Measurements from ENCODE around the gene C1QTNF4. TPM values are rescaled to one million over a fixed set of nuclear protein-coding genes. Genes with fewer than 3 reads are reported as not detected.

The C1QTNF4 gene
- total and polyA plus RNA-seq, 2 of the 13 experiments (the other 11 are each of a cell fraction or from before 2014, with no cell fraction given): not detected

DNA sequence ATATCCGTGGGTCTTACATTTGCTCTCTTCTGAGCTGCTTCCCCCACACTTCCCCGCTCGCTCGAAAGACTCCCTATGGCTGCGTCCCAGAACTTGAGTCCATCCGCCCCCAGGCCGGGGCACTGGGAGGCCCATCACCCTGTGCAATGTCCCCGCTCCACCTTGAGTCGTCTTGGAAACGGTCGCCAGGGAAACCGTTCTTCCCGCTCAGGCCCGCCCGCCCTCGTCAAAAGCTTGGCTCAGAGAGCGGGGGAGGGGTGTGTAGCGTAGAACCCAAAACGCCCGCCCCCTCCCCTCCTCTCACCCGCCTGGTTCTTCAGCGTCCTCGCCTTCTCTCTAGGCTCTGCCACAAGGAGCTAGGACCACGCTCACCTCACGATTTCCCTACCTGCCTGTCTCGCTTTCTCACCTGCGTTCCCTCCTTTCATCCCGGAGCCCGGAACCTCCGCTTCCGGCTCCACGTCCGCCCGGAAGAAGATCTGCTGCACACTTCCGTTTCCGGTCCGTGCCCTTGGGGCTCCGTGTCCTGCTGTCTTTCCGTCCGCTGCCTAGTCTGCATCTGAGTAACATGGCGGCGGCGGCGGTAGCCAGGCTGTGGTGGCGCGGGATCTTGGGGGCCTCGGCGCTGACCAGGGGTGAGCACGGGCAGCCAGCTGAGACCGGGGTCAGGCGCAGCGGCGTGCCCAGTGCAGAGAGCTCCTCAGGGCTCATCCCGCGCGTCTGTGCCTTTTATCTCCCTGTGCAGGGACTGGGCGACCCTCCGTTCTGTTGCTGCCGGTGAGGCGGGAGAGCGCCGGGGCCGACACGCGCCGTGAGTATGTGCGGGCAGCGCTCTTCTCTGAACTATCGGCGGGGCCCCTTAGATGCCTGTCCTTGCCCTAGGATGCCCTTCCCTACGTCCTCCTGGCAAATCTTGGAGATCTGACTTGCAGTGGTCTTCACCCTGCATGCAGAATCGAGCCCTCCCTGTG is 15.4 kb downstream of the C1QTNF4 start, which contains the start of the genes KBTBD4 and NDUFS3 (continued):
- TF ChIP-seq CSRNP1 (CRISPR knock-in tag; IDR thresholded peaks at IDR 0.05) (peak; percentile 89; the same call in 1 of the 2 replicates), ZNF879 (CRISPR knock-in tag; IDR thresholded peaks at IDR 0.05) (no peak), XBP1 (CRISPR knock-in tag; IDR thresholded peaks at IDR 0.05) (no peak), ZNF792 (CRISPR knock-in tag; IDR thresholded peaks at IDR 0.05) (peak; percentile 87), SIX1 (CRISPR knock-in tag; IDR thresholded peaks at IDR 0.05; ENCODE audit: borderline replicate concordance) (no peak), DBP (CRISPR knock-in tag; IDR thresholded peaks at IDR 0.05; ENCODE audit: not compliant biosample characterization) (no peak), GTF2F1 (IDR thresholded peaks at IDR 0.05; ENCODE audit: low read length) (peak; percentile 72; the same call in 1 of the 2 replicates), KDM6A (CRISPR knock-in tag; IDR thresholded peaks at IDR 0.05; ENCODE audit: low read depth) (no peak), ZBTB20 (CRISPR knock-in tag; IDR thresholded peaks at IDR 0.05; ENCODE audit: borderline replicate concordance, low read depth) (0 out of 2 replicates have a peak, but pooled peaks have one; percentile 30), CAMTA2 (CRISPR knock-in tag; IDR thresholded peaks at IDR 0.05; ENCODE audit: borderline replicate concordance) (no peak), CREM (IDR thresholded peaks at IDR 0.05) (peak; percentile 81), CREM (CRISPR knock-in tag; IDR thresholded peaks at IDR 0.05) (no peak; the same call in 1 of the 2 replicates), ZNF598 (CRISPR knock-in tag; IDR thresholded peaks at IDR 0.05; ENCODE audit: borderline replicate concordance) (peak; percentile 80; the same call in 1 of the 2 replicates), JUN (CRISPR knock-in tag; IDR thresholded peaks at IDR 0.05) (peak; percentile 80; the same call in 1 of the 2 replicates), CBX1 (IDR thresholded peaks at IDR 0.05; ENCODE audit: low read depth) (peak; percentile 93), ERF (CRISPR knock-in tag; IDR thresholded peaks at IDR 0.05) (peak; percentile 97), SNAI1 (CRISPR knock-in tag; IDR thresholded peaks at IDR 0.05; ENCODE audit: borderline replicate concordance) (no peak), ZNF570 (CRISPR knock-in tag; IDR thresholded peaks at IDR 0.05; ENCODE audit: borderline replicate concordance) (no peak), ZNF746 (CRISPR knock-in tag; IDR thresholded peaks at IDR 0.05) (peak; percentile 80), NKX3-1 (CRISPR knock-in tag; IDR thresholded peaks at IDR 0.05) (peak; percentile 41; the same call in 1 of the 2 replicates), ZNF430 (CRISPR knock-in tag; IDR thresholded peaks at IDR 0.05) (peak; percentile 89), EHMT2 (IDR thresholded peaks at IDR 0.05; ENCODE audit: borderline replicate concordance, low read depth, low read length) (no peak; the same call in 1 of the 2 replicates)
- TF ChIP-seq, protein P1, sequence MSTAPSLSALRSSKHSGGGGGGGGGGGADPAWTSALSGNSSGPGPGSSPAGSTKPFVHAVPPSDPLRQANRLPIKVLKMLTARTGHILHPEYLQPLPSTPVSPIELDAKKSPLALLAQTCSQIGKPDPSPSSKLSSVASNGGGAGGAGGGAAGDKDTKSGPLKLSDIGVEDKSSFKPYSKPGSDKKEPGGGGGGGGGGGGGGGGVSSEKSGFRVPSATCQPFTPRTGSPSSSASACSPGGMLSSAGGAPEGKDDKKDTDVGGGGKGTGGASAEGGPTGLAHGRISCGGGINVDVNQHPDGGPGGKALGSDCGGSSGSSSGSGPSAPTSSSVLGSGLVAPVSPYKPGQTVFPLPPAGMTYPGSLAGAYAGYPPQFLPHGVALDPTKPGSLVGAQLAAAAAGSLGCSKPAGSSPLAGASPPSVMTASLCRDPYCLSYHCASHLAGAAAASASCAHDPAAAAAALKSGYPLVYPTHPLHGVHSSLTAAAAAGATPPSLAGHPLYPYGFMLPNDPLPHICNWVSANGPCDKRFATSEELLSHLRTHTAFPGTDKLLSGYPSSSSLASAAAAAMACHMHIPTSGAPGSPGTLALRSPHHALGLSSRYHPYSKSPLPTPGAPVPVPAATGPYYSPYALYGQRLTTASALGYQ (CRISPR knock-in tag; IDR thresholded peaks at IDR 0.05): peak; percentile 80; the same call in 1 of the 2 replicates
- TF ChIP-seq, protein P2, sequence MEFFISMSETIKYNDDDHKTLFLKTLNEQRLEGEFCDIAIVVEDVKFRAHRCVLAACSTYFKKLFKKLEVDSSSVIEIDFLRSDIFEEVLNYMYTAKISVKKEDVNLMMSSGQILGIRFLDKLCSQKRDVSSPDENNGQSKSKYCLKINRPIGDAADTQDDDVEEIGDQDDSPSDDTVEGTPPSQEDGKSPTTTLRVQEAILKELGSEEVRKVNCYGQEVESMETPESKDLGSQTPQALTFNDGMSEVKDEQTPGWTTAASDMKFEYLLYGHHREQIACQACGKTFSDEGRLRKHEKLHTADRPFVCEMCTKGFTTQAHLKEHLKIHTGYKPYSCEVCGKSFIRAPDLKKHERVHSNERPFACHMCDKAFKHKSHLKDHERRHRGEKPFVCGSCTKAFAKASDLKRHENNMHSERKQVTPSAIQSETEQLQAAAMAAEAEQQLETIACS (CRISPR knock-in tag; IDR thresholded peaks at IDR 0.05): no peak
- TF ChIP-seq, protein P3, sequence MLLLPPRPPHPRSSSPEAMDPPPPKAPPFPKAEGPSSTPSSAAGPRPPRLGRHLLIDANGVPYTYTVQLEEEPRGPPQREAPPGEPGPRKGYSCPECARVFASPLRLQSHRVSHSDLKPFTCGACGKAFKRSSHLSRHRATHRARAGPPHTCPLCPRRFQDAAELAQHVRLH (CRISPR knock-in tag; IDR thresholded peaks at IDR 0.05; ENCODE audit: borderline replicate concordance, low read depth): peak; percentile 98
